GM18520 (cell line): Measurements from ENCODE around the gene GAS6.

ENCODE experiments used
- ATAC-seq: cut with Tn5 transposase; IDR thresholded peaks from one replicate; pipeline ENCODE4 v1.9.1; 2021; ENCODE audit not compliant: unreplicated experiment

GAS6 gene

DNA sequence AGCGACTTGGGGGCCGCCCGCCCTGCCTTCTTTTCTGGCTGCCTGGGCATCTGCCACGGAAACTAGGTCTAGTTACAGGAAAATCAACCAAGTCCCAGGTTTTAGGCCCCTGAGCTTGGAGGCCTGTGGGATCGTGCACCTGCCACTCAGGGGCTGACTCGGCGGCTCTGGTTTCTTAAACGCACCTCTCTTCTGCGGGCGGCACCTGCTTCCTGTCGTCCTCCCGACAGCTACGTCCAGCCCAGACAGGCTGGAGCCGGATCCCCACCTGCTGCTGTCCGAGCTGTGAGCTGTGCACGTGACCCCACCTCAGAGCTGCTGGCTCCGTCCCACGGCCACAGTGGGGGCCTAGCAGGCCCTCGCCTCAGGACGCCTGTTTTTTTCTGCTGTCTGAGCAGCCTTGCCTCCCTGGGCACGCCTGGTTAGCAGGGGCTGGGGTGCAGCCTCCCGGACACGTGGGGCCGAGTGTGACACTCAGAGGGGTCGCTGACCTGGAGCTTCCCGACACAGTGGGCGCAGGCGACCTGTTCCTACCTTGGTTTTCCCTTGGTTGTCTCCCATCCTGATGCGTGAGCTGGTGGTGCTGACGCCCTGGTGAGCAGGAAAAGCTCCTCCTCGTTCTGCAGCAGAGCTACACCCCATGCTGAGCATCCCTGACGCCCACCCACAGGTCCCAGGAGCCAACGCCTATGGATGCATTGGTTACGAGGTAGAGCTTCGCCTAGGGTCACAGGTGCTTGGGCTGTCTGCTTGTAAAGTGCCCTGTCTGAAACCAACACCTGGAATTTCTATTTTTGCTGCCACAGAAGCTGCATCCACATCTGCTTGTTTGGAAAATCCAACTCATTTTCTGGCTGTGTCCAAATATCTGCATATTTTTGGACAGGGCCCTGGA is 87.4 kb downstream of the GAS6 start:
- ATAC-seq = no peak

DNA sequence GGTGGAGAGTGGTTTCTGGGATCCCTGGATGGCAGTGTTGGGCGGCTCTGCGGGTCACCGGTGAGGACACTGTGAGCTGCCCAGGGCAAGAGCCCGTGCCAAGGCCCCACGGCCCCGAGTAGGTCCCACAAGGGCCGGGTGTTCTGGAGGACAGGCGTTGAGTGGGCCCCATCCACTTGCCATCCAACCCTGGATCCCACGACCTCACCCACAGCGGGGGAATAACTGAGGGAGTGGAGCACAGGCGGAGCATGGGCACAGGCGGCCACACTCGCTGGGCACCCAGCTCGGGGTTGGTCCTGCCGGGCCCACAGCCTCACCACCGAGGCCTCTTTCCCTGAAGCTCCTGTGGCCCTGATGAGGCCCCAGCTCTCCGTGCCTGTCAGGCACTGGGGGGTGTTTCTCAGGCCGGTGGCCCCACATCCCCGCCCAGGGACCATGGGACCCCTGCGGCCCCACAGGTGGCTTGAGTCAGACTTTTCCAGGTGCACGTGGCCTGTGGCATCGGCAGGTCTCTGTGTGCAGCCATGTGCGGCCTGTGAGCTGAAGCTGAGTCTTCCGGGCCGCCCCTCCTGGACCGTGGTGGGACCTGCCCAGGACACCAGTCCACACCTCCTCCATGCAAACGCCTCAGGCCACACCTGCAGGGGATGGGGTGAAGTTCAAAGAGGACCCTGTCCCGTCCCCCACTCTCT is 88.3 kb downstream of the GAS6 start:
- ATAC-seq = no peak

DNA sequence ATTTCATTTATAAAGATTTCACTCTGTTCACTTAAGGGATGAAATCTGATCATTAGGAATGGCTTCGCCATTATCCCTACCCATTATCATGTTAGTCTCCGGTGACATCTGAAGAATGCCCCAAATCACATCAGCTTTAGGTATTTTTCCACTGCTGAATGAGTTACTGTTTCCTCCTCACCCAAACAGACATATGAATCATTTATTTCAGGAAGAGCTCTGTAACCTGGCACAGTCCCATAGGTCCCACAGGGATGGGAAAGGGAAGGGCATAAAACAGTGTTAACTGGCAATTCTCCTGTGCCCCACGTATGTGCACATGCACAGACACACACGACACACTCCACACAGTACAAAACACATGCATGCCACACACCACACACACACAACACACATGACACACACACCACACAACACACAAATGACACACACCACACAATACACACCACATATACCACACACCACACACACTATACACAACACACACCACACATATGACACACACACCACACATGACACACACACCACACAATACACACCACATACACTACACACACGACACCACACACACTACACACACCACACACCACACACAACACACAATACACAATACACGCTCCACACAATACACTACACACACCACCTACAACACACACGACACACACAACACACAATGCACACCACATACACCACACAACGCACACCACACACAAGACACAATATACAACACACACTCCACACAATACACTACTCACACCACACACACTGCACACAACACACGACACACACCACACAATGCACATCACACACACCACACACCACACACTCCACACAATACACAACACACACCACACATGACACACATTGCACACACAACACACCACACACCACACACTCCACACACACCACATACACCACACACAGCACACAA is 89.4 kb downstream of the GAS6 start:
- no peak for ATAC-seq

DNA sequence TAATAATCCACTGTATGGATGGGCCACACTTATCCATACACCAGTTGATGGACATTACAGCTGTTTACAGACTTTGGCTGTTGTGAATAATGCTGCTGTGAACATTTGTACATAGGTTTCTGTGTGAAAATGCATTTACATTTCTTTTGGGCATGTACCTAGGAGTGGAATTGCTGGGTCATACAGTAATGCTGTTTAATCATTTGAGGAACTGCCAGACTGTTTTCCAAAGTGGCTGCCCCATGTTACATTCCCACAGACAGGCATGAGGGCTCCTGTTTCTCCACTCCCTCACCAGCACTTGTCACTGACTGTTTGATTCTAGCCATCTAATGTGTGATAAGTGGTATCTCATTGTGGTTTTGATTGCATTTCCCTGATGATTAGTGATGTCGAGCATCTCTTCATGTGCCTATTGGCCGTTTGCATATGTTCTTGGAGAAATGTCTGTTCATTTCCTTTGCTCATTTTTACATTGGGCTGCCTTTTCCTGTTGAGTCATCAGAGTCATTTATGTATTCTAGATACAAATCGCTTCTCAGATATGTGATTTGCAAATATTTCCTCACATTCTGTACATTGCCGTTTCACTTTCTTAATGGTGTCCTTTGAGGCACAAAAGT is 92.1 kb downstream of the GAS6 start:
- no peak for ATAC-seq

DNA sequence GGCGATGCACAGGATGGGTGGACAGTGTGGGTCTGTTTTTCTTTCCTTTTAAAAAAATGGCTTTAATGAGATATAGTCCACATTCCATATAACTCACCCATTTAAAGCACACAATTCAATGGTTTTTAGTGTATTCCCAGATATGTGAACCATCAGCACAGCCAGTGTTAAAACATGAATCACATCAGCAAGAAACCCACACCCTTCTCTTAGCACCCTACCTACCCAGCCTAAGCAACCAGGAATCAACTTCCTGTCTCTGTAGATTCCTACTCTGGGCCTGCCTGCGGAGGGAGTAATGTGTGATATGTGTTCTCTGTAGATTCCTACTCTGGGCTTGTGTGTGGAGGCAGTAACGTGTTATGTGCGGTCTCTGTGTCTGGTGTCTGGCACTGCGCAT is 92.9 kb downstream of the GAS6 start:
- ATAC-seq = no peak
